B cell (primary cell): ENCODE data around the gene IL1RAPL1. TPM values are rescaled to one million over a fixed set of nuclear protein-coding genes. Genes with fewer than 3 reads are reported as not detected.

Experiments
- ATAC-seq: fragments of 200-7000 bp; cut with Tn5 transposase; one replicate; pipeline ENCODE4 v1.10.0; 2021; ENCODE audit warnings: low read depth, mild to moderate bottlenecking, moderate number of reproducible peaks, moderate library complexity
- CTCF ChIA-PET: fragments of 350-600 bp; sonication (Branson Sonifier 250); formaldehyde crosslinking; loops from one replicate; lab custom pipeline; 2021; ENCODE audit warnings: antibody characterized with exemption, inconsistent platforms; lab: Charles Lee
- POLR2A ChIA-PET: fragments of 350-600 bp; sonication (Branson Sonifier 250); formaldehyde crosslinking; loops from one replicate; lab custom pipeline; 2021; ENCODE audit warnings: antibody characterized with exemption; lab: Charles Lee
- DNase-seq: peaks from one replicate; pipeline ENCODE4 v3.0.0; 2013
- H2AFZ ChIP-seq: 2 replicates; pipeline ENCODE4 v1.6.1; 2012; ENCODE audit warnings: mild to moderate bottlenecking, low read depth, low read length; ENCODE audit not compliant: insufficient read depth, poor library complexity, severe bottlenecking
- H3K27ac ChIP-seq, 2 donors: 1 replicate in 1 of 2; 2 replicates in 1 of 2; pipeline ENCODE4 v1.5.1; 2012 to 2013; ENCODE audit warnings: low read length in 2 of 2, mild to moderate bottlenecking in 2 of 2, moderate library complexity in 1 of 2
- H3K27me3 ChIP-seq, 4 experiments: fragments of 200-600 bp in 1 of 4; sonication (generic) in 1 of 4; replicated peaks in 1 of 4; 1 replicate in 2 of 4; 2 replicates in 2 of 4; pipeline versions ENCODE4 v1.6.1 to v1.7.0; 2013 to 2016; ENCODE audit warnings: low read length in 3 of 4, mild to moderate bottlenecking in 2 of 4, mixed read lengths in 1 of 4, moderate library complexity in 1 of 4; ENCODE audit not compliant: insufficient read depth in 4 of 4, control insufficient read depth in 3 of 4; ENCODE audit errors: control extremely low read depth in 1 of 4
- H3K36me3 ChIP-seq, 2 experiments: replicated peaks in 1 of 2; 1 replicate in 1 of 2; 2 replicates in 1 of 2; pipeline versions ENCODE4 v1.6.1 to v1.7.1; 2013; ENCODE audit warnings: low read length in 1 of 2; ENCODE audit not compliant: insufficient read depth in 2 of 2, control insufficient read depth in 1 of 2; ENCODE audit errors: control extremely low read depth in 1 of 2, extremely low read depth in 1 of 2
- H3K4me1 ChIP-seq, 2 donors: fragments of 200-600 bp in 1 of 2; sonication (generic) in 1 of 2; 1 replicate in 1 of 2; 2 replicates in 1 of 2; pipeline versions ENCODE4 v1.5.1 to v1.6.1; 2013 to 2017; ENCODE audit warnings: low read length in 2 of 2; ENCODE audit not compliant: control insufficient read depth in 2 of 2, insufficient read depth in 2 of 2
- H3K4me2 ChIP-seq: replicated peaks from 2 replicates; pipeline ENCODE3; 2012; ENCODE audit warnings: mild to moderate bottlenecking, low read depth, low read length; ENCODE audit not compliant: poor library complexity, severe bottlenecking
- H3K4me3 ChIP-seq, 5 experiments: fragments of 200-600 bp in 1 of 5; sonication (generic) in 1 of 5; 1 replicate in 3 of 5; 2 replicates in 2 of 5; pipeline versions ENCODE4 v1.5.1 to v1.7.0; 2011 to 2016; ENCODE audit warnings: low read length in 4 of 5, mild to moderate bottlenecking in 4 of 5, low read depth in 2 of 5, control low read depth in 1 of 5, moderate library complexity in 1 of 5; ENCODE audit not compliant: insufficient read depth in 1 of 5; ENCODE audit errors: control extremely low read depth in 1 of 5, extremely low read depth in 1 of 5
- H3K79me2 ChIP-seq: fragments of 200-600 bp; sonication (generic); one replicate; pipeline ENCODE4 v1.6.0; 2016; ENCODE audit warnings: low read length; ENCODE audit not compliant: control insufficient read depth, insufficient read depth
- H3K9ac ChIP-seq: fragments of 200-600 bp; sonication (generic); 2 replicates; pipeline ENCODE4 v1.6.1; 2017; ENCODE audit warnings: mild to moderate bottlenecking, low read length, moderate library complexity
- H3K9me3 ChIP-seq, 3 donors: one replicate each; pipeline versions ENCODE4 v1.6.1 to v1.7.1; 2013; ENCODE audit warnings: low read length in 2 of 3; ENCODE audit not compliant: control insufficient read depth in 2 of 3, insufficient read depth in 1 of 3; ENCODE audit errors: control extremely low read depth in 1 of 3
- H4K20me1 ChIP-seq: 2 replicates; pipeline ENCODE4 v1.6.0; 2012; ENCODE audit warnings: mild to moderate bottlenecking, low read length; ENCODE audit not compliant: insufficient read depth, control insufficient read depth, poor library complexity, severe bottlenecking
- H3K27ac Mint-ChIP-seq: one replicate; pipeline ENCODE4 v1.8.0; 2021; ENCODE audit warnings: mixed read lengths
- H3K27me3 Mint-ChIP-seq: one replicate; pipeline ENCODE4 v1.8.0; 2021; ENCODE audit warnings: mixed read lengths
- H3K4me1 Mint-ChIP-seq: one replicate; pipeline ENCODE4 v1.8.0; 2021; ENCODE audit warnings: mixed read lengths
- H3K4me3 Mint-ChIP-seq: one replicate; pipeline ENCODE4 v1.8.0; 2021; ENCODE audit warnings: mixed read lengths
- H3K9me3 Mint-ChIP-seq: one replicate; pipeline ENCODE4 v1.8.0; 2022; ENCODE audit warnings: mixed read lengths; ENCODE audit not compliant: insufficient read depth
- EZH2 ChIP-seq: IDR thresholded peaks from 2 replicates; pipeline ENCODE4 v1.6.1; 2012; ENCODE audit warnings: borderline replicate concordance, low read depth, mild to moderate bottlenecking, moderate library complexity, low read length; ENCODE audit not compliant: insufficient read depth, poor library complexity, severe bottlenecking
- WGBS: methylation state at CpG from one replicate; pipeline ENCODE4 v1.1.5; 2013; ENCODE audit warnings: missing lambda C conversion rate; ENCODE audit not compliant: insufficient coverage; 5-methylcytosine and 5-hydroxymethylcytosine counted together
- intact Hi-C: fragments of 100-400 bp; cut with micrococcal nuclease; formaldehyde crosslinking; loops from one replicate; pipeline ENCODE4 v1.10.0; 2022
- polyA plus RNA-seq: library from polyadenylated mRNA; depleted of rRNA; stranded (reverse); fragments of >200 nt; gene quantifications from 2 replicates; pipeline ENCODE4 v1.2.3, GENCODE V29; 2012
- total RNA-seq, 2 donors: library from RNA; stranded (reverse); fragments of 120-200 nt in 1 of 2; gene quantifications; 1 replicate in 1 of 2; 2 replicates in 1 of 2; pipeline versions ENCODE4 v1.2.3 to v1.2.4, GENCODE V29; 2013 to 2022
- TF ChIP-seq, protein P1 (sequence below): fragments of 200-600 bp; IDR thresholded peaks from one replicate; pipeline ENCODE4 v1.8.0; 2022; ENCODE audit warnings: antibody characterized with exemption, mild to moderate bottlenecking

IL1RAPL1 gene
- total and polyA plus RNA-seq, 2 donors (not counting 1 experiment from before 2014, with no cell fraction given) = not detected

DNA sequence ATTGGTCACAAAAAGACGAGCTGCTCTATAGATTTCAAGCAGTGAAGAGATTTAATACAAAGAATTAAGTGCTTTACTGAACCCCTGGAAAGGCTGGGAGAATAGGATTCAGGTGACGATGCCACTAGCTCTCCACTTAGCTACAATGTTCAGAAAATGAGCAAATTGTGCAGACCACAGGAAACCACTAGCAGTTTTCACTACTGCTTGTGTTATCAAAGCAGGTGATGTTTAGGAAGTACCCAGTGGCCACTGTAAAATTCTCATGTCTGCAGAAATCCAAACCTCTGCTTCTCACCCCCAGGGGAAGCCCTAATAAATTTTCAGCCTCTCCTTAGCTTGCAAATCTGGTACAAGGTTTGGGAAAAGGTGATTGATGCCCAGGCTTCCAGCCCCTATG, 165.1 kb downstream of the IL1RAPL1 start:
- Histone ChIP-seq H2AFZ (no peak overlapping the region), H3K4me3 (no peak overlapping the region), H3K4me1 (no peaks in the 10 kb centered on the region), H3K79me2 (no peaks in the 10 kb centered on the region), H3K9me3 (peaks cover 0 to 2% (median 0%) of the 10 kb centered on the region in 3 donors), H3K9ac (no peak overlapping the region), H3K27me3 (no peaks in the 10 kb centered on the region), H3K4me2 (no peak overlapping the region), H4K20me1 (no peaks in the 10 kb centered on the region), H3K36me3 (no peaks in the 10 kb centered on the region), H3K27ac (no peak overlapping the region)
- ChIA-PET POLR2A (no interaction called here), CTCF (no interaction called here)
- intact Hi-C loops = no loop called here
- no CpG with 5 or more reads among the region's 2 CpGs for WGBS
- Mint-ChIP-seq H3K4me1 (no peaks in the 10 kb centered on the region), H3K27ac (no peak overlapping the region), H3K27me3 (no peaks in the 10 kb centered on the region), H3K9me3 (no peaks in the 10 kb centered on the region), H3K4me3 (no peak overlapping the region)
- ATAC-seq = no peak
- no peak for DNase-seq
- TF ChIP-seq, protein P1, sequence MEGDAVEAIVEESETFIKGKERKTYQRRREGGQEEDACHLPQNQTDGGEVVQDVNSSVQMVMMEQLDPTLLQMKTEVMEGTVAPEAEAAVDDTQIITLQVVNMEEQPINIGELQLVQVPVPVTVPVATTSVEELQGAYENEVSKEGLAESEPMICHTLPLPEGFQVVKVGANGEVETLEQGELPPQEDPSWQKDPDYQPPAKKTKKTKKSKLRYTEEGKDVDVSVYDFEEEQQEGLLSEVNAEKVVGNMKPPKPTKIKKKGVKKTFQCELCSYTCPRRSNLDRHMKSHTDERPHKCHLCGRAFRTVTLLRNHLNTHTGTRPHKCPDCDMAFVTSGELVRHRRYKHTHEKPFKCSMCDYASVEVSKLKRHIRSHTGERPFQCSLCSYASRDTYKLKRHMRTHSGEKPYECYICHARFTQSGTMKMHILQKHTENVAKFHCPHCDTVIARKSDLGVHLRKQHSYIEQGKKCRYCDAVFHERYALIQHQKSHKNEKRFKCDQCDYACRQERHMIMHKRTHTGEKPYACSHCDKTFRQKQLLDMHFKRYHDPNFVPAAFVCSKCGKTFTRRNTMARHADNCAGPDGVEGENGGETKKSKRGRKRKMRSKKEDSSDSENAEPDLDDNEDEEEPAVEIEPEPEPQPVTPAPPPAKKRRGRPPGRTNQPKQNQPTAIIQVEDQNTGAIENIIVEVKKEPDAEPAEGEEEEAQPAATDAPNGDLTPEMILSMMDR = no peak
- no peak for TF ChIP-seq EZH2

DNA sequence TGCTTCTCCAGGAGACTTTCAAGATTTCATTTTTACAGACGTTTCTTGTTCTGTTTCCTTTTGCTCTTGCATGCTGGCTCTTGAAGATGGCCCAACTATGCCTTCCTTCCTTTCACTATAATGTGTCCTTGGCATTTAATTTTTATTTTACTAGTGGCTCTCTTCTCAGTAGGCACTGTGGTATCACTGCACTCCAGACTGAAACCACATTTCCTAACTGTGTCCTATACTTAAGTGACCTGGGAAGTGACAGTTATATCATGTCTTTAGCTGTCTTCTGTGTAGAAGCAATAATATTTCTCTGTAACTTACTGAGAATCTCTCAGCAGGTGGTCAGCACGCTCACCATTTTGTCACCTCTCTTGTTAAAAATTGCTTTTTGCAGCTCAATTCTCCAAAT, 168.9 kb downstream of the IL1RAPL1 start:
- H2AFZ ChIP-seq = no peak overlapping the region
- POLR2A ChIA-PET = no interaction called here
- no peak overlapping the region for H3K27ac ChIP-seq
- intact Hi-C loops = no loop called here
- no peak overlapping the region for H3K9ac ChIP-seq
- no peaks in the 10 kb centered on the region for H3K79me2 ChIP-seq
- H3K4me2 ChIP-seq = no peak overlapping the region
- Mint-ChIP-seq H3K9me3 (no peaks in the 10 kb centered on the region), H3K27ac (no peak overlapping the region), H3K27me3 (no peaks in the 10 kb centered on the region), H3K4me3 (no peak overlapping the region), H3K4me1 (no peaks in the 10 kb centered on the region)
- ATAC-seq (no peak), DNase-seq (no peak)
- H3K36me3 ChIP-seq = no peaks in the 10 kb centered on the region
- H3K4me3 ChIP-seq = no peak overlapping the region
- TF ChIP-seq EZH2 = no peak
- TF ChIP-seq, protein P1 = no peak
- CTCF ChIA-PET = no interaction called here
- no peaks in the 10 kb centered on the region for H3K4me1 ChIP-seq
- H3K27me3 ChIP-seq = no peaks in the 10 kb centered on the region
- WGBS = 100% methylated on average over 1 of the region's 2 CpGs
- no peaks in the 10 kb centered on the region for H3K9me3 ChIP-seq
- no peaks in the 10 kb centered on the region for H4K20me1 ChIP-seq
